NCI-H2196 (cell line): ENCODE data around the gene ADGB.

Experiments used
- DNase-seq: peaks from one replicate; lab custom pipeline; 2025; ENCODE audit not compliant: unreplicated experiment; lab: John Stamatoyannopoulos, UW

ADGB gene

GRCh38 chr6:146859795-146860495 lies 261.2 kb downstream of the ADGB start:
- no peak for DNase-seq

GRCh38 chr6:146860583-146860982 lies 261.8 kb downstream of the ADGB start:
- peak; percentile 19 for DNase-seq

- no peak for DNase-seq
Measured at GRCh38 chr6:146861029-146861563, 262.3 kb downstream of the ADGB start.

GRCh38 chr6:146861716-146862115 lies 262.9 kb downstream of the ADGB start:
- no peak for DNase-seq

- no peak for DNase-seq
Measured at GRCh38 chr6:146862508-146862919, 263.7 kb downstream of the ADGB start.

GRCh38 chr6:146864300-146864699 lies 265.5 kb downstream of the ADGB start:
- no peak for DNase-seq

GRCh38 chr6:146864885-146865284 lies 266.1 kb downstream of the ADGB start:
- no peak for DNase-seq
